Osteoblast (primary cell): ENCODE data around the gene OCA2. TPM values are rescaled to one million over a fixed set of nuclear protein-coding genes. Genes with fewer than 3 reads are reported as not detected.
"Not testable (repeated sequence)": the region's sequence is repeated elsewhere in the genome, so short reads cannot be mapped to it uniquely, and the experiment has no call there.

ENCODE experiments used
- DNase-seq: peaks from one replicate; pipeline ENCODE4 v3.0.0; 2011; ENCODE audit warnings: low spot score, mixed read lengths; ENCODE audit not compliant: insufficient read length; ENCODE audit errors: missing footprints
- H2AFZ ChIP-seq: 2 replicates; pipeline ENCODE4 v1.6.0; 2011; ENCODE audit warnings: mild to moderate bottlenecking, low read length
- H3K27ac ChIP-seq: 2 replicates; pipeline ENCODE4 v1.5.1; 2011; ENCODE audit warnings: mild to moderate bottlenecking, low read depth, low read length, moderate library complexity
- H3K27me3 ChIP-seq: 2 replicates; pipeline ENCODE4 v1.6.0; 2012; ENCODE audit warnings: mild to moderate bottlenecking, control low read depth, inconsistent platforms, low read length, moderate library complexity; ENCODE audit not compliant: insufficient read depth
- H3K36me3 ChIP-seq: 2 replicates; pipeline ENCODE4 v1.5.1; 2011; ENCODE audit warnings: mild to moderate bottlenecking, low read length, control low read depth, moderate library complexity; ENCODE audit not compliant: insufficient read depth
- H3K4me1 ChIP-seq: 2 replicates; pipeline ENCODE4 v1.5.1; 2011; ENCODE audit warnings: mild to moderate bottlenecking, low read length, control low read depth, moderate library complexity; ENCODE audit not compliant: insufficient read depth
- H3K4me2 ChIP-seq: 2 replicates; pipeline ENCODE4 v1.6.0; 2011; ENCODE audit warnings: mild to moderate bottlenecking, low read length; ENCODE audit not compliant: insufficient read depth
- H3K4me3 ChIP-seq: fragments of 200-600 bp; sonication (generic); 3 replicates; pipeline ENCODE4 v1.5.1; 2012; ENCODE audit warnings: mild to moderate bottlenecking, low read length, inconsistent platforms; ENCODE audit not compliant: insufficient read depth
- H3K79me2 ChIP-seq: 2 replicates; pipeline ENCODE4 v1.6.0; 2012; ENCODE audit warnings: mild to moderate bottlenecking, low read length, control low read depth, inconsistent platforms; ENCODE audit not compliant: insufficient read depth
- H3K9me3 ChIP-seq: 2 replicates; pipeline ENCODE4 v1.5.1; 2011; ENCODE audit warnings: low read depth, low read length, control low read depth
- H4K20me1 ChIP-seq: 2 replicates; pipeline ENCODE4 v1.6.0; 2012; ENCODE audit warnings: mild to moderate bottlenecking, low read length, control low read depth; ENCODE audit not compliant: insufficient read depth
- CTCF ChIP-seq: IDR thresholded peaks from 2 replicates; pipeline ENCODE4 v1.5.1; 2011; ENCODE audit warnings: mild to moderate bottlenecking, low read depth, low read length, moderate library complexity; ENCODE audit errors: extremely low read depth
- total RNA-seq: library from RNA; depleted of rRNA; stranded (reverse); fragments of >200 nt; gene quantifications from 2 replicates; pipeline ENCODE4 v1.2.3, GENCODE V29; 2012

OCA2 gene
- total RNA-seq, 1 donor: not detected

GRCh38 chr15:28013976-28014375 lies 85.1 kb downstream of the OCA2 start:
- no peaks in the 10 kb centered on the region for H4K20me1 ChIP-seq
- no peak overlapping the region for H3K4me2 ChIP-seq
- H3K9me3 ChIP-seq: no peaks in the 10 kb centered on the region
- H3K4me3 ChIP-seq: no peak overlapping the region
- H3K27me3 ChIP-seq: no peaks in the 10 kb centered on the region
- no peak for TF ChIP-seq CTCF
- H3K27ac ChIP-seq: no peak overlapping the region
- no peaks in the 10 kb centered on the region for H3K4me1 ChIP-seq
- DNase-seq: no peak
- H3K79me2 ChIP-seq: no peaks in the 10 kb centered on the region
- H3K36me3 ChIP-seq: no peaks in the 10 kb centered on the region
- no peak overlapping the region for H2AFZ ChIP-seq

GRCh38 chr15:28013480-28013879 lies 85.6 kb downstream of the OCA2 start:
- H4K20me1 ChIP-seq: no peaks in the 10 kb centered on the region
- H3K36me3 ChIP-seq: no peaks in the 10 kb centered on the region
- no peaks in the 10 kb centered on the region for H3K79me2 ChIP-seq
- no peaks in the 10 kb centered on the region for H3K4me1 ChIP-seq
- H3K4me3 ChIP-seq: no peak overlapping the region
- H3K27ac ChIP-seq: no peak overlapping the region
- no peak overlapping the region for H3K4me2 ChIP-seq
- H2AFZ ChIP-seq: no peak overlapping the region
- no peak for TF ChIP-seq CTCF
- H3K27me3 ChIP-seq: no peaks in the 10 kb centered on the region
- no peaks in the 10 kb centered on the region for H3K9me3 ChIP-seq
- no peak for DNase-seq

- H3K27me3 ChIP-seq: no peaks in the 10 kb centered on the region
Measured at GRCh38 chr15:28012231-28012630, 86.9 kb downstream of the OCA2 start.

GRCh38 chr15:28008175-28008574 lies 90.9 kb downstream of the OCA2 start:
- H3K27ac ChIP-seq, H4K20me1 ChIP-seq, H3K9me3 ChIP-seq, H3K79me2 ChIP-seq, H3K4me2 ChIP-seq, H3K36me3 ChIP-seq, H3K27me3 ChIP-seq, H3K4me1 ChIP-seq, H2AFZ ChIP-seq, H3K4me3 ChIP-seq, DNase-seq: not testable (repeated sequence)

More at GRCh38 chr15:28012231-28012630, 86.9 kb downstream of the OCA2 start:
- TF ChIP-seq CTCF: no peak
- H3K27ac ChIP-seq: no peak overlapping the region
- no peak overlapping the region for H3K4me3 ChIP-seq
- DNase-seq: no peak
- no peak overlapping the region for H3K4me2 ChIP-seq
- H2AFZ ChIP-seq: no peak overlapping the region
- no peaks in the 10 kb centered on the region for H4K20me1 ChIP-seq
- no peaks in the 10 kb centered on the region for H3K79me2 ChIP-seq
- H3K4me1 ChIP-seq: no peaks in the 10 kb centered on the region
- no peaks in the 10 kb centered on the region for H3K9me3 ChIP-seq
- H3K36me3 ChIP-seq: no peaks in the 10 kb centered on the region
